ENCODE data around the gene POLD3.

GRCh38 chr11:74654976-74655375 is 62.6 kb downstream of the POLD3 start:
- TF ChIP-seq CTCF (IDR thresholded peaks at IDR 0.05; ENCODE audit: control extremely low read depth in 1 of 3, insufficient read depth in 1 of 3, low read depth in 1 of 3, low read length in 3 of 3) (no peak), POLR2A (IDR thresholded peaks at IDR 0.05; ENCODE audit: control extremely low read depth in 1 of 2, low read depth in 2 of 2, low read length in 2 of 2) (no peak), POLR2AphosphoS5 (IDR thresholded peaks at IDR 0.05; ENCODE audit: low read depth, low read length) (no peak), BACH1 (IDR thresholded peaks at IDR 0.05; ENCODE audit: low read length) (no peak), KDM5A (IDR thresholded peaks at IDR 0.05; ENCODE audit: low read length) (no peak), RFX5 (IDR thresholded peaks at IDR 0.05; ENCODE audit: borderline replicate concordance, low read depth, low read length) (no peak), JUND (IDR thresholded peaks at IDR 0.05; ENCODE audit: low read length) (no peak), ATF3 (IDR thresholded peaks at IDR 0.05; ENCODE audit: insufficient read depth, low read depth, low read length) (no peak), SIN3A (conservative IDR thresholded peaks at IDR 0.05 in 1 of 2, IDR thresholded peaks at IDR 0.05 in 1 of 2; ENCODE audit: low read depth in 1 of 2, low read length in 2 of 2) (no peak), EZH2 (IDR thresholded peaks at IDR 0.05; ENCODE audit: low read depth, low read length, severe bottlenecking) (no peak), NANOG (IDR thresholded peaks at IDR 0.05; ENCODE audit: insufficient read depth, low read depth, low read length, poor library complexity, severe bottlenecking) (no peak), TEAD4 (IDR thresholded peaks at IDR 0.05; ENCODE audit: low read depth, low read length) (no peak)
